ENCODE data around the gene SDHC. TPM values are rescaled to one million over a fixed set of nuclear protein-coding genes. Genes with fewer than 3 reads are reported as not detected.

Gene SDHC
- total RNA-seq, 1 donor from 2014 or later, result 145 TPM

GRCh38 chr1:161304927-161305866, 9.0 kb upstream of the SDHC start:
- no peaks in the 10 kb centered on the region for H3K36me3 Mint-ChIP-seq
- no peak for DNase-seq (ENCODE audit: low spot score in 2 of 2, unreplicated experiment in 2 of 2)
- H3K9me3 Mint-ChIP-seq, result no peaks in the 10 kb centered on the region
- peak overlapping the region; percentile 98 for H3K4me3 Mint-ChIP-seq
- H3K27me3 Mint-ChIP-seq (ENCODE audit: low read depth), result peaks cover 17% of the 10 kb centered on the region
- H3K4me1 Mint-ChIP-seq, result peaks cover 18% of the 10 kb centered on the region
- H3K27ac Mint-ChIP-seq, result no peak overlapping the region
- TF ChIP-seq CTCF (IDR thresholded peaks at IDR 0.05; ENCODE audit: unreplicated experiment), result no peak

- peak; percentile 64 to 82 for DNase-seq (ENCODE audit: low spot score in 2 of 2, unreplicated experiment in 2 of 2)
- H3K4me3 Mint-ChIP-seq, result peak overlapping the region; percentile 98
- H3K27me3 Mint-ChIP-seq (ENCODE audit: low read depth), result peaks cover 22% of the 10 kb centered on the region
- no peak for TF ChIP-seq CTCF (IDR thresholded peaks at IDR 0.05; ENCODE audit: unreplicated experiment)
- peaks cover 18% of the 10 kb centered on the region for H3K4me1 Mint-ChIP-seq
- no peaks in the 10 kb centered on the region for H3K36me3 Mint-ChIP-seq
- no peaks in the 10 kb centered on the region for H3K9me3 Mint-ChIP-seq
- peak overlapping the region; percentile 88 for H3K27ac Mint-ChIP-seq
Measured at GRCh38 chr1:161305867-161306519, 8.2 kb upstream of the SDHC start.

GRCh38 chr1:161307230-161307768, 6.9 kb upstream of the SDHC start:
- no peak overlapping the region for H3K27ac Mint-ChIP-seq
- peaks cover 18% of the 10 kb centered on the region for H3K4me1 Mint-ChIP-seq

GRCh38 chr1:161307892-161308638, 6.1 kb upstream of the SDHC start:
- TF ChIP-seq CTCF (IDR thresholded peaks at IDR 0.05; ENCODE audit: unreplicated experiment), result no peak
- Mint-ChIP-seq H3K4me1 (peaks cover 18% of the 10 kb centered on the region), H3K9me3 (no peaks in the 10 kb centered on the region), H3K27me3 (ENCODE audit: low read depth) (peaks cover 24% of the 10 kb centered on the region), H3K4me3 (no peak overlapping the region), H3K36me3 (no peaks in the 10 kb centered on the region), H3K27ac (no peak overlapping the region)
- DNase-seq (ENCODE audit: low spot score in 2 of 2, unreplicated experiment in 2 of 2), result no peak

More at GRCh38 chr1:161307230-161307768, 6.9 kb upstream of the SDHC start:
- H3K36me3 Mint-ChIP-seq, result no peaks in the 10 kb centered on the region
- DNase-seq (ENCODE audit: low spot score in 2 of 2, unreplicated experiment in 2 of 2), result no peak
- H3K4me3 Mint-ChIP-seq, result no peak overlapping the region
- TF ChIP-seq CTCF (IDR thresholded peaks at IDR 0.05; ENCODE audit: unreplicated experiment), result no peak
- peaks cover 24% of the 10 kb centered on the region for H3K27me3 Mint-ChIP-seq (ENCODE audit: low read depth)
- no peaks in the 10 kb centered on the region for H3K9me3 Mint-ChIP-seq

- Mint-ChIP-seq H3K9me3 (no peaks in the 10 kb centered on the region), H3K27me3 (ENCODE audit: low read depth) (peaks cover 24% of the 10 kb centered on the region), H3K4me1 (peaks cover 17% of the 10 kb centered on the region), H3K4me3 (no peak within 1 kb of the TSS), H3K27ac (no peak within 1 kb of the TSS), H3K36me3 (no peaks in the 10 kb centered on the region)
- no peak for TF ChIP-seq CTCF (IDR thresholded peaks at IDR 0.05; ENCODE audit: unreplicated experiment)
- DNase-seq (ENCODE audit: low spot score in 2 of 2, unreplicated experiment in 2 of 2), result no peak
Measured at GRCh38 chr1:161309868-161310267, 4.3 kb upstream of the SDHC start, which contains the start of gene MPZ. TSS of gene MPZ (minus strand) at chr1:161309968. CDS start at chr1:161309905, 63 bp downstream.
